Measurements from ENCODE around the gene FEV.

- TF ChIP-seq CTCF (IDR thresholded peaks at IDR 0.05) (no peak), EP300 (IDR thresholded peaks at IDR 0.05) (no peak), POLR2A (IDR thresholded peaks at IDR 0.05) (no peak), POLR2AphosphoS5 (IDR thresholded peaks at IDR 0.05) (no peak)
These were observed 20.8 kb downstream of the FEV start for GRCh38 chr2:218964041-218964771.

All from gastroesophageal sphincter (tissue), 3 donors.